HEK293 (cell line): ENCODE measurements around the gene LTO1.

ENCODE experiments used
- GLI4 ChIP-seq: fragments of 450-650 bp; formaldehyde crosslinking; IDR thresholded peaks from 2 replicates; pipeline ENCODE4 v1.5.1; 2016; ENCODE audit warnings: missing biosample characterization, missing genetic modification characterization
- TF ChIP-seq, protein P1 (sequence below): IDR thresholded peaks from 2 replicates; pipeline ENCODE4 v1.6.1; 2011; ENCODE audit warnings: mild to moderate bottlenecking, low read depth, low read length, borderline replicate concordance
- TF ChIP-seq, protein P2 (sequence below): fragments of 450-650 bp; formaldehyde crosslinking; IDR thresholded peaks from 2 replicates; pipeline ENCODE4 v1.5.1; 2016; ENCODE audit warnings: missing biosample characterization, missing genetic modification characterization

DNA sequence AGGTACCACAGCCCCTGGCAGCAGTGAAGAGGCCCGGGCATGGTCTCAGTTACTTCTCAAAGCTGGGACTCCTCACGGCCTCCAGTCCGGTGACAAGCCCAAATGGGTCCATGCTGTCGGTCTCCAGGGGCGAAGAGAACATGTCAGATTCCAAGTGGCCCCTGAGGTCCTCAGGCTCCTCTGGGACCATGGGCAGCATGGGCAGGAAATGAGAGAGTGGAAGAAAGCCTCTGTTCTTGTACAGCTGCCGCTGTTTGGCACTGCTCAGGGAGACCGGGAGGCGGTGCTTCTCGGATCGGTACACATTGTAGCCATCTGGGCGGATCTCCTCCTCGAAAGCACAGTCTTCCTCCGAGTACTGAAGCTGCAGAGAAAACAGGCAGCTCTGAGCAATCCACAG lies 24.1 kb upstream of the LTO1 start:
- TF ChIP-seq, protein P1, sequence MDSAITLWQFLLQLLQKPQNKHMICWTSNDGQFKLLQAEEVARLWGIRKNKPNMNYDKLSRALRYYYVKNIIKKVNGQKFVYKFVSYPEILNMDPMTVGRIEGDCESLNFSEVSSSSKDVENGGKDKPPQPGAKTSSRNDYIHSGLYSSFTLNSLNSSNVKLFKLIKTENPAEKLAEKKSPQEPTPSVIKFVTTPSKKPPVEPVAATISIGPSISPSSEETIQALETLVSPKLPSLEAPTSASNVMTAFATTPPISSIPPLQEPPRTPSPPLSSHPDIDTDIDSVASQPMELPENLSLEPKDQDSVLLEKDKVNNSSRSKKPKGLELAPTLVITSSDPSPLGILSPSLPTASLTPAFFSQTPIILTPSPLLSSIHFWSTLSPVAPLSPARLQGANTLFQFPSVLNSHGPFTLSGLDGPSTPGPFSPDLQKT, result no peak
- TF ChIP-seq, protein P2, sequence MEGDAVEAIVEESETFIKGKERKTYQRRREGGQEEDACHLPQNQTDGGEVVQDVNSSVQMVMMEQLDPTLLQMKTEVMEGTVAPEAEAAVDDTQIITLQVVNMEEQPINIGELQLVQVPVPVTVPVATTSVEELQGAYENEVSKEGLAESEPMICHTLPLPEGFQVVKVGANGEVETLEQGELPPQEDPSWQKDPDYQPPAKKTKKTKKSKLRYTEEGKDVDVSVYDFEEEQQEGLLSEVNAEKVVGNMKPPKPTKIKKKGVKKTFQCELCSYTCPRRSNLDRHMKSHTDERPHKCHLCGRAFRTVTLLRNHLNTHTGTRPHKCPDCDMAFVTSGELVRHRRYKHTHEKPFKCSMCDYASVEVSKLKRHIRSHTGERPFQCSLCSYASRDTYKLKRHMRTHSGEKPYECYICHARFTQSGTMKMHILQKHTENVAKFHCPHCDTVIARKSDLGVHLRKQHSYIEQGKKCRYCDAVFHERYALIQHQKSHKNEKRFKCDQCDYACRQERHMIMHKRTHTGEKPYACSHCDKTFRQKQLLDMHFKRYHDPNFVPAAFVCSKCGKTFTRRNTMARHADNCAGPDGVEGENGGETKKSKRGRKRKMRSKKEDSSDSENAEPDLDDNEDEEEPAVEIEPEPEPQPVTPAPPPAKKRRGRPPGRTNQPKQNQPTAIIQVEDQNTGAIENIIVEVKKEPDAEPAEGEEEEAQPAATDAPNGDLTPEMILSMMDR (tag by site-specific recombination), result no peak
- TF ChIP-seq GLI4 (tag by site-specific recombination), result no peak
